NT2/D1 (cell line): ENCODE results near the gene OR52K1.
"Not testable (repeated sequence)": the region's sequence is repeated elsewhere in the genome, so short reads cannot be mapped to it uniquely, and the experiment has no call there.

Experiments used
- DNase-seq: peaks from one replicate; pipeline ENCODE4 v3.0.0-alpha.2; 2011; ENCODE audit warnings: low read depth, low spot score
- H3K27me3 ChIP-seq: 2 replicates; pipeline ENCODE4 v1.6.0; 2011; ENCODE audit warnings: mild to moderate bottlenecking; ENCODE audit not compliant: insufficient read length, insufficient read depth
- H3K36me3 ChIP-seq: 2 replicates; pipeline ENCODE4 v1.6.1; 2011; ENCODE audit warnings: mild to moderate bottlenecking, low read length, mixed read lengths; ENCODE audit not compliant: insufficient read depth, insufficient read length
- H3K4me1 ChIP-seq: 2 replicates; pipeline ENCODE4 v1.5.1; 2011; ENCODE audit not compliant: insufficient read depth, insufficient read length
- H3K4me3 ChIP-seq: 2 replicates; pipeline ENCODE4 v1.5.1; 2011; ENCODE audit warnings: low read depth; ENCODE audit not compliant: insufficient read length
- H3K9ac ChIP-seq: 2 replicates; pipeline ENCODE4 v1.6.0; 2011; ENCODE audit warnings: low read depth; ENCODE audit not compliant: insufficient read length
- H3K9me3 ChIP-seq: 2 replicates; pipeline ENCODE4 v1.5.1; 2011; ENCODE audit warnings: mild to moderate bottlenecking, low read length; ENCODE audit not compliant: insufficient read depth
- SUZ12 ChIP-seq: IDR thresholded peaks from 2 replicates; pipeline ENCODE4 v1.6.1; 2011; ENCODE audit not compliant: insufficient read length, insufficient read depth; ENCODE audit errors: extremely low read depth
- YY1 ChIP-seq: IDR thresholded peaks from 2 replicates; pipeline ENCODE4 v1.6.1; 2011; ENCODE audit not compliant: insufficient read length, insufficient read depth
- ZNF274 ChIP-seq: IDR thresholded peaks from 2 replicates; pipeline ENCODE4 v1.6.1; 2011; ENCODE audit warnings: mild to moderate bottlenecking, low read depth, low read length

Gene OR52K1

GRCh38 chr11:4511282-4512245 is 29.1 kb downstream of the OR52K1 start:
- Histone ChIP-seq H3K9ac (no peak overlapping the region), H3K4me3 (no peak overlapping the region), H3K9me3 (no peaks in the 10 kb centered on the region), H3K4me1 (no peaks in the 10 kb centered on the region), H3K36me3 (no peaks in the 10 kb centered on the region), H3K27me3 (no peaks in the 10 kb centered on the region)
- TF ChIP-seq SUZ12 (no peak), ZNF274 (no peak)
- DNase-seq, result no peak

GRCh38 chr11:4514196-4514595 is 31.8 kb downstream of the OR52K1 start:
- Histone ChIP-seq H3K36me3 (no peaks in the 10 kb centered on the region), H3K27me3 (no peaks in the 10 kb centered on the region), H3K9me3 (no peaks in the 10 kb centered on the region), H3K4me1 (no peaks in the 10 kb centered on the region), H3K4me3 (no peak overlapping the region), H3K9ac (no peak overlapping the region)
- TF ChIP-seq SUZ12, result no peak
- TF ChIP-seq YY1, result no peak
- TF ChIP-seq ZNF274, result no peak
- no peak for DNase-seq

GRCh38 chr11:4522339-4522738 is 39.9 kb downstream of the OR52K1 start:
- no peak for TF ChIP-seq SUZ12
- peak; percentile 25 for DNase-seq
- Histone ChIP-seq H3K27me3 (no peaks in the 10 kb centered on the region), H3K9me3 (no peaks in the 10 kb centered on the region), H3K9ac (no peak overlapping the region), H3K36me3 (no peaks in the 10 kb centered on the region), H3K4me3 (no peak overlapping the region), H3K4me1 (no peaks in the 10 kb centered on the region)

- TF ChIP-seq YY1 (no peak), SUZ12 (no peak), ZNF274 (no peak)
- Histone ChIP-seq H3K4me1 (no peaks in the 10 kb centered on the region), H3K4me3 (no peak overlapping the region), H3K9me3 (no peaks in the 10 kb centered on the region), H3K9ac (no peak overlapping the region), H3K27me3 (no peaks in the 10 kb centered on the region), H3K36me3 (no peaks in the 10 kb centered on the region)
- DNase-seq, result no peak
Observed at GRCh38 chr11:4522752-4523151, 40.3 kb downstream of the OR52K1 start.

GRCh38 chr11:4523666-4524065 is 41.2 kb downstream of the OR52K1 start:
- no peak for DNase-seq
- Histone ChIP-seq H3K27me3 (no peaks in the 10 kb centered on the region), H3K4me1 (no peaks in the 10 kb centered on the region), H3K9me3 (no peaks in the 10 kb centered on the region), H3K36me3 (no peaks in the 10 kb centered on the region), H3K4me3 (no peak overlapping the region), H3K9ac (no peak overlapping the region)
- no peak for TF ChIP-seq ZNF274
- TF ChIP-seq SUZ12, result no peak
- no peak for TF ChIP-seq YY1

GRCh38 chr11:4527926-4528325 is 45.5 kb downstream of the OR52K1 start:
- Histone ChIP-seq H3K4me1 (no peaks in the 10 kb centered on the region), H3K9ac (no peak overlapping the region), H3K9me3 (peaks cover 5% of the 10 kb centered on the region; the same call in 1 of the 2 replicates), H3K27me3 (no peaks in the 10 kb centered on the region), H3K36me3 (no peaks in the 10 kb centered on the region), H3K4me3 (no peak overlapping the region)
- no peak for DNase-seq
- TF ChIP-seq ZNF274, result no peak
- TF ChIP-seq YY1, result no peak
- TF ChIP-seq SUZ12, result no peak

- not testable (repeated sequence) for H3K9me3 ChIP-seq, H3K36me3 ChIP-seq, H3K4me3 ChIP-seq, H3K4me1 ChIP-seq, H3K9ac ChIP-seq, H3K27me3 ChIP-seq
- DNase-seq, result peak; percentile 39
Observed at GRCh38 chr11:4531686-4532085, 49.2 kb downstream of the OR52K1 start.
